ENCODE measurements around the gene DRG2. TPM values are rescaled to one million over a fixed set of nuclear protein-coding genes. Genes with fewer than 3 reads are reported as not detected.

The DRG2 gene
- total and polyA plus RNA-seq, 11 donors: 17.5 to 29.0 (median 21.4) TPM

GRCh38 chr17:18151290-18151689 lies 63.5 kb downstream of the DRG2 start:
- intact Hi-C loops (cut with DNase I): no loop called here
- H3K4me3 ChIP-seq: no peak overlapping the region
- WGBS, 4 donors: 78 to 100% (median 90%) methylated on average over 7 to 9 of the region's 9 CpGs
- H3K4me1 ChIP-seq: peaks cover 0 to 15% (median 5%) of the 10 kb centered on the region in 12 donors
- no peaks in the 10 kb centered on the region for H3K36me3 ChIP-seq
- TF ChIP-seq POLR2A (IDR thresholded peaks at IDR 0.05) (no peak), CTCF (IDR thresholded peaks at IDR 0.05) (no peak)
- no peaks in the 10 kb centered on the region for H3K27me3 ChIP-seq
- no peak for DNase-seq
- no peak overlapping the region for H3K27ac ChIP-seq
- no peak for ATAC-seq
- H3K9me3 ChIP-seq: no peaks in the 10 kb centered on the region

GRCh38 chr17:18155179-18155578 lies 67.4 kb downstream of the DRG2 start:
- ATAC-seq (no peak), DNase-seq (no peak)
- Histone ChIP-seq H3K36me3 (no peaks in the 10 kb centered on the region), H3K27ac (no peak overlapping the region), H3K4me1 (peaks cover 0 to 29% (median 10%) of the 10 kb centered on the region in 12 donors), H3K9me3 (no peaks in the 10 kb centered on the region), H3K27me3 (no peaks in the 10 kb centered on the region), H3K4me3 (no peak overlapping the region)
- intact Hi-C loops (cut with DNase I): no loop called here
- TF ChIP-seq POLR2A (IDR thresholded peaks at IDR 0.05) (no peak), CTCF (IDR thresholded peaks at IDR 0.05) (no peak)
- 94 to 96% (median 95%) methylated on average over 13 to 14 of the region's 14 CpGs for WGBS, 4 donors

- intact Hi-C loops (cut with DNase I): no loop called here
- DNase-seq (no peak), ATAC-seq (no peak)
- H3K4me1 ChIP-seq: peaks cover 0 to 29% (median 10%) of the 10 kb centered on the region in 12 donors
- no peaks in the 10 kb centered on the region for H3K36me3 ChIP-seq
- H3K27me3 ChIP-seq: no peaks in the 10 kb centered on the region
- no peak overlapping the region for H3K27ac ChIP-seq
- 73 to 78% (median 76%) methylated on average over 8 of the region's 8 CpGs for WGBS, 4 donors
- no peak overlapping the region for H3K4me3 ChIP-seq
- no peaks in the 10 kb centered on the region for H3K9me3 ChIP-seq
- TF ChIP-seq POLR2A (IDR thresholded peaks at IDR 0.05): no peak
- no peak for TF ChIP-seq CTCF (IDR thresholded peaks at IDR 0.05)
Measured at GRCh38 chr17:18156171-18156975, 68.6 kb downstream of the DRG2 start.

- intact Hi-C loops (cut with DNase I): no loop called here
- ATAC-seq: no peak
- no peak overlapping the region for H3K4me3 ChIP-seq
- no peak for DNase-seq
- H3K27ac ChIP-seq: no peak overlapping the region
- no peaks in the 10 kb centered on the region for H3K27me3 ChIP-seq
- H3K9me3 ChIP-seq: no peaks in the 10 kb centered on the region
- no peak for TF ChIP-seq CTCF (IDR thresholded peaks at IDR 0.05)
- no peak for TF ChIP-seq POLR2A (IDR thresholded peaks at IDR 0.05)
- 95 to 100% (median 97%) methylated on average over 6 to 10 of the region's 10 CpGs for WGBS, 4 donors
- no peaks in the 10 kb centered on the region for H3K36me3 ChIP-seq
- H3K4me1 ChIP-seq: peaks cover 0 to 29% (median 10%) of the 10 kb centered on the region in 12 donors
Measured at GRCh38 chr17:18156976-18157280, 69.2 kb downstream of the DRG2 start.

Other genes with a start within 250 kb of the DRG2 start
- 100 to 1,000 TPM; 210 to 345 (median 247) TPM for gene TOM1L2, start 115.5 kb upstream of the DRG2 start, total RNA-seq
- 100 to 1,000 TPM; 122 to 129 TPM for gene TOM1L2, start 115.5 kb upstream of the DRG2 start, polyA plus RNA-seq
- gene DRC3, start 115.1 kb upstream of the DRG2 start, total RNA-seq: 1 to 10 TPM in 4 of 9 donors, under 1 TPM in 5; 0.42 to 3.7 (median 1.00) TPM
- 1 to 10 TPM in 1 of 2 donors, under 1 TPM in 1; 0.57 to 1.2 TPM for gene DRC3, start 115.1 kb upstream of the DRG2 start, polyA plus RNA-seq
- 10 to 100 TPM; 25.6 to 46.2 (median 37.6) TPM for gene ATPAF2, start 48.8 kb upstream of the DRG2 start, total RNA-seq
- 10 to 100 TPM; 29.6 to 51.4 TPM for gene ATPAF2, start 48.8 kb upstream of the DRG2 start, polyA plus RNA-seq
- 10 to 100 TPM; 15.3 to 27.7 (median 18.2) TPM for gene GID4, start 48.5 kb upstream of the DRG2 start, total RNA-seq
- gene GID4, start 48.5 kb upstream of the DRG2 start, polyA plus RNA-seq: 10 to 100 TPM in 1 of 2 donors, 1 to 10 TPM in 1; 8.0 to 19.8 TPM
- gene MYO15A, start 20.8 kb downstream of the DRG2 start, total RNA-seq: under 1 TPM in 7 of 9 donors, not detected in 2; 0.12 to 0.53 (median 0.35) TPM
- gene MYO15A, start 20.8 kb downstream of the DRG2 start, polyA plus RNA-seq: under 1 TPM; 0.21 to 0.30 TPM
- 100 to 1,000 TPM; 147 to 233 (median 198) TPM for gene ALKBH5, start 95.9 kb downstream of the DRG2 start, total RNA-seq
- 100 to 1,000 TPM in 1 of 2 donors, 10 to 100 TPM in 1; 89.2 to 122 TPM for gene ALKBH5, start 95.9 kb downstream of the DRG2 start, polyA plus RNA-seq
- 10 to 100 TPM in 5 of 9 donors, 1 to 10 TPM in 4; 6.8 to 20.7 (median 10.8) TPM for gene LLGL1, start 137.7 kb downstream of the DRG2 start, total RNA-seq
- 1 to 10 TPM; 5.3 to 8.9 TPM for gene LLGL1, start 137.7 kb downstream of the DRG2 start, polyA plus RNA-seq
- gene FLII, start 170.8 kb downstream of the DRG2 start, total RNA-seq: 100 to 1,000 TPM; 218 to 535 (median 307) TPM
- gene FLII, start 170.8 kb downstream of the DRG2 start, polyA plus RNA-seq: 100 to 1,000 TPM; 321 to 364 TPM
- 10 to 100 TPM; 23.2 to 46.9 (median 26.7) TPM for gene MIEF2, start 172.7 kb downstream of the DRG2 start, total RNA-seq
- 10 to 100 TPM; 18.8 to 27.4 TPM for gene MIEF2, start 172.7 kb downstream of the DRG2 start, polyA plus RNA-seq
- 10 to 100 TPM in 8 of 9 donors, 1 to 10 TPM in 1; 9.4 to 26.1 (median 12.8) TPM for gene TOP3A, start 227.0 kb downstream of the DRG2 start, total RNA-seq
- gene TOP3A, start 227.0 kb downstream of the DRG2 start, polyA plus RNA-seq: 10 to 100 TPM in 1 of 2 donors, 1 to 10 TPM in 1; 9.7 to 14.8 TPM
- gene SMCR8, start 227.3 kb downstream of the DRG2 start, total RNA-seq: 10 to 100 TPM in 8 of 9 donors, 1 to 10 TPM in 1; 9.7 to 17.6 (median 13.1) TPM
- 10 to 100 TPM in 1 of 2 donors, 1 to 10 TPM in 1; 2.9 to 10.7 TPM for gene SMCR8, start 227.3 kb downstream of the DRG2 start, polyA plus RNA-seq